Large intestine (tissue), 3 donors: ENCODE results near the gene TGM5. TPM values are rescaled to one million over a fixed set of nuclear protein-coding genes. Genes with fewer than 3 reads are reported as not detected.

Experiments
- DNase-seq, 2 donors: peaks; one replicate each; pipeline versions ENCODE4 v3.0.0 to v3.0.0-alpha.2; 2013
- H3K27ac ChIP-seq: one replicate; pipeline ENCODE4 v1.5.1; 2013; ENCODE audit warnings: low read length
- H3K27me3 ChIP-seq: 2 replicates; pipeline ENCODE4 v1.6.1; 2013; ENCODE audit warnings: low read length; ENCODE audit not compliant: control insufficient read depth, insufficient read depth
- H3K36me3 ChIP-seq: 2 replicates; pipeline ENCODE4 v1.6.1; 2013; ENCODE audit warnings: low read length; ENCODE audit not compliant: control insufficient read depth, insufficient read depth
- H3K4me1 ChIP-seq: one replicate; pipeline ENCODE4 v1.6.1; 2013; ENCODE audit warnings: low read length; ENCODE audit not compliant: control insufficient read depth, insufficient read depth
- H3K4me3 ChIP-seq: one replicate; pipeline ENCODE4 v1.5.1; 2013; ENCODE audit warnings: low read length
- H3K9me3 ChIP-seq: one replicate; pipeline ENCODE4 v1.6.1; 2013; ENCODE audit warnings: mild to moderate bottlenecking, low read depth, low read length, moderate library complexity; ENCODE audit not compliant: control insufficient read depth
- WGBS: methylation state at CpG from one replicate; pipeline ENCODE4 v1.1.5; 2013; ENCODE audit warnings: low lambda C conversion rate; ENCODE audit not compliant: insufficient coverage; 5-methylcytosine and 5-hydroxymethylcytosine counted together
- polyA plus RNA-seq: library from polyadenylated mRNA; unstranded; fragments of 120-200 nt; gene quantifications from one replicate; pipeline ENCODE4 v1.2.1, GENCODE V29; 2013

Gene TGM5
- polyA plus RNA-seq, 1 donor, result 0.03 TPM

DNA sequence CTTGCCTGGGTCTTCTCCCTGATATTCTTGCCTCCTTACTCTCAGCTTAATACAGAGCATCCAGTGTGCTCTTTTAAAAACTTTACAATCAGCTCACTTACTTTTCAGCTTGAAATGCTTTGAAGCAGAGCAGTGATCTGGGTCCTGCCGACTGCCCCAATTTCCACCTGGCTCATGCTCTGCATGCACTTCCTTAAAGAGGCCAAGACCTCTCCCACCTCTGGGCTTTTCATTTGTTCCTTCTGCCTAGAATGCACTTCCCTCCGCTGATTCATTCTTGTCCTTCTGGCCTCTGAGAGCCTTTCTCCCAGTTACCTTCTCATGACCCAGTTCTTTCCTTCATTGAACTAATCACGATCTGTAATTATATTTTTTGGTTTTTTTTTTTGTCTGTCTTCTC lies 83.5 kb downstream of the TGM5 start:
- no peaks in the 10 kb centered on the region for H3K9me3 ChIP-seq
- 92% methylated on average over 2 of the region's 3 CpGs for WGBS
- peaks cover 10% of the 10 kb centered on the region for H3K36me3 ChIP-seq
- H3K4me1 ChIP-seq, result peaks cover 6% of the 10 kb centered on the region
- H3K4me3 ChIP-seq, result no peak overlapping the region
- no peak overlapping the region for H3K27ac ChIP-seq
- no peak for DNase-seq
- H3K27me3 ChIP-seq, result no peaks in the 10 kb centered on the region

Other genes with a start within 250 kb of the TGM5 start
- gene UBR1, start 160.9 kb downstream of the TGM5 start, polyA plus RNA-seq, result 18.4 TPM
- gene TMEM62, start 133.3 kb downstream of the TGM5 start, polyA plus RNA-seq, result 30.6 TPM
- 62.5 TPM for gene CCNDBP1, start 81.5 kb downstream of the TGM5 start, polyA plus RNA-seq
- gene EPB42, start 45.9 kb downstream of the TGM5 start, polyA plus RNA-seq, result 2.8 TPM
- not detected for gene TGM7, start 35.3 kb upstream of the TGM5 start, polyA plus RNA-seq
- gene LCMT2, start 63.6 kb upstream of the TGM5 start, polyA plus RNA-seq, result 8.1 TPM
- gene ZSCAN29, start 104.1 kb upstream of the TGM5 start, polyA plus RNA-seq, result 25.3 TPM
- 16.4 TPM for gene TUBGCP4, start 104.2 kb upstream of the TGM5 start, polyA plus RNA-seq
- gene TP53BP1, start 226.2 kb upstream of the TGM5 start, polyA plus RNA-seq, result 35.6 TPM